ENCODE measurements around the gene MISP. TPM values are rescaled to one million over a fixed set of nuclear protein-coding genes. Genes with fewer than 3 reads are reported as not detected.

The MISP gene
- total and polyA plus RNA-seq, 2 of the 4 experiments (the other 2 are of a cell fraction): not detected

DNA sequence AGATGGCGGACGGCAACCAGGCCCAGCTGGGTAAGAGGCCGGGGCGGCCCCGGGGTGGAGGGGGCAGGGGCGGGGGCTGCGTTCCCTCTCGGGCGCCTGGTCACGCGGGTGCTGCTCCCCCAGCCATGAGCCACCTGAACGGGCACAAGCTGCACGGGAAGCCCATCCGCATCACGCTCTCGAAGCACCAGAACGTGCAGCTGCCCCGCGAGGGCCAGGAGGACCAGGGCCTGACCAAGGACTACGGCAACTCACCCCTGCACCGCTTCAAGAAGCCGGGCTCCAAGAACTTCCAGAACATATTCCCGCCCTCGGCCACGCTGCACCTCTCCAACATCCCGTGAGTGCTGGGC is 57.5 kb downstream of the MISP start:
- dilution Hi-C loops (cut with HindIII; ENCODE audit: low sequenced_read_pairs, unreplicated experiment) (no loop called here), in situ Hi-C loops (cut with MboI; ENCODE audit: low sequenced_read_pairs) (no loop called here), intact Hi-C loops (cut with micrococcal nuclease) (no loop called here)
- Histone ChIP-seq H3K4ac (ENCODE audit: low read depth, low read length) (no peak overlapping the region), H3K4me1 (ENCODE audit: control insufficient read depth, insufficient read depth, low read length) (no peaks in the 10 kb centered on the region), H2BK120ac (ENCODE audit: low read depth, low read length) (no peak overlapping the region), H3K9ac (ENCODE audit: low read depth, low read length) (no peak overlapping the region), H2BK5ac (ENCODE audit: low read depth, low read length, poor library complexity, severe bottlenecking) (no peak overlapping the region), H3K9me3 (ENCODE audit: control insufficient read depth, insufficient read depth, low read length) (no peaks in the 10 kb centered on the region), H2AK9ac (replicated peaks; ENCODE audit: low read depth, low read length, poor library complexity) (no peak overlapping the region), H3K4me3 (ENCODE audit: insufficient read depth, low read depth, low read length) (no peak overlapping the region), H4K91ac (ENCODE audit: insufficient read depth, low read depth, low read length) (no peak overlapping the region), H4K5ac (ENCODE audit: low read depth, low read length) (no peak overlapping the region), H3K23ac (ENCODE audit: low read depth, low read length) (no peak overlapping the region), H2BK20ac (ENCODE audit: low read depth, low read length) (no peak overlapping the region), H3K4me2 (ENCODE audit: low read depth, low read length) (no peak overlapping the region), H3K9me1 (ENCODE audit: insufficient read depth, low read length) (no peaks in the 10 kb centered on the region), H3K14ac (replicated peaks; ENCODE audit: low read depth, low read length) (no peak overlapping the region), H3K27ac (ENCODE audit: insufficient read depth, low read length) (no peak overlapping the region), H2AK5ac (ENCODE audit: low read depth, low read length) (no peak overlapping the region), H4K20me1 (ENCODE audit: insufficient read depth, low read length) (peaks cover 76% of the 10 kb centered on the region), H3K79me1 (ENCODE audit: low read depth in 1 of 2, low read length in 2 of 2) (peaks cover 11 to 46% of the 10 kb centered on the region in 2 experiments), H3K27me3 (ENCODE audit: control insufficient read depth, insufficient read depth, low read length) (no peaks in the 10 kb centered on the region), H3K18ac (ENCODE audit: low read depth, low read length) (no peak overlapping the region), H3K56ac (ENCODE audit: extremely low read depth, insufficient read depth, low read length) (no peak overlapping the region), H3K36me3 (ENCODE audit: control insufficient read depth, insufficient read depth, low read length) (peaks cover 92% of the 10 kb centered on the region), H4K8ac (ENCODE audit: low read depth in 2 of 2, low read length in 2 of 2) (no peak overlapping the region), H2AFZ (replicated peaks; ENCODE audit: low read length, poor library complexity) (no peak overlapping the region), H2BK15ac (ENCODE audit: low read depth, low read length) (no peak overlapping the region)
- BruUV-seq (replicated peaks): no TSS peak
- CTCF ChIA-PET: no interaction called here
- POLR2A ChIA-PET (ENCODE audit: unreplicated experiment): no interaction called here
- 97% methylated on average over 21 of the region's 26 CpGs; no CpG with 5 or more reads in 1 of the 2 experiments for WGBS, 2 experiments (ENCODE audit: extremely low coverage in 2 of 2, insufficient read length in 1 of 2)
- TF ChIP-seq SMC3 (IDR thresholded peaks at IDR 0.05; ENCODE audit: low read depth, low read length) (no peak), MAFK (IDR thresholded peaks at IDR 0.05; ENCODE audit: low read depth, low read length) (no peak), MAZ (IDR thresholded peaks at IDR 0.05; ENCODE audit: borderline replicate concordance, low read depth, low read length) (no peak)
- ATAC-seq (ENCODE audit: low read depth) (no peak), DNase-seq (no peak)
